Peyer's patch (tissue), 4 donors: Measurements from ENCODE around the gene HOXD13.

Experiments used
- CTCF ChIP-seq, 6 experiments: fragments of 450-650 bp in 4 of 6; fragments of 200-600 bp in 2 of 6; sonication (generic) in 1 of 6; IDR thresholded peaks; one replicate each; pipeline ENCODE4 v1.5.1; 2017 to 2019; ENCODE audit warnings: antibody characterized with exemption in 6 of 6, mild to moderate bottlenecking in 3 of 6, moderate library complexity in 1 of 6
- POLR2A ChIP-seq, 2 donors: fragments of 450-650 bp; IDR thresholded peaks; one replicate each; pipeline ENCODE4 v1.5.1; 2017; ENCODE audit warnings: antibody characterized with exemption in 2 of 2, mild to moderate bottlenecking in 2 of 2, moderate library complexity in 2 of 2

DNA sequence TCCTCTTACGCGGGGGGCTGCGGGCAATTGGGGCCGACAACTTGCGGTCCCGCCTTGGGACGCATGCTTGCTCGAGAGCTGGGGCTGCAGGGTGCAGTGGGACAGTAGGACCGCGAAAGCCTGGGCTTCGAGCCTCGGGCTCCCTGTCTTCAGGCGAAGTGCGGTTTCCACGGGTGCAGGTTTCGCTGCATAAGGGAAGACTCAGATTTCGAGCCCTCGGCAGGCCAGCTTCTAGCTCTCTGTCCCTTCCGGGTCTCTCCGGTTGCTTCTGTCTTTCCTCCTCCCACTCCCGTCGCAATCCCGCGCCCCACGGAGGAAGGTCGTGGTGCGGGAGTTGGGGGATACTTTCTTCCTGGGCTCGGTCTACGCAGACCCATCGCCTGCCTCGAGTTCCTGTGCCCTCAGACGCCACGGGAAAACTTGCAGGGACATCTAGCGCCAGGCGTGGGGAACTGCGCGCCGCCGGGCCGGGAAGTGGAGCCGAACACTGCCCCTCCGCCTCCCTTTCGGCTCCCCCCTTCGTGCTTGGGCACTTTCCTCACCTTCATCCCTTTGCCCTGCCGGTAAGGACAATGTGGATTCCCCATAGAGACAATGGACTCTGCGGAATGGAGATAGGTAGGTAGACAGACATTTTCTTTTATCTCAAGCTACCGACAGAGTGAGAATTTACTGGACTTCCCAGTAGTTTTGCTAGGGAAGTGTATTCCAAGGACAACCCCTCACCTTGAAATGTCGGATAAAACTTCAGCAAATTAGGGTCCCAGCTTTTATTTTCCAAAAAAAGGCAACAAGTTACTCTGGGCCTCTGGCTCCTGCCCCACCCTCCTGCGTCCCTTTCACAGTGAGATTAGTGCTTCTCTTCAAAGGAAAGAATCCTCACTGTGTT, 4.2 kb upstream of the HOXD13 start:
- no peak for TF ChIP-seq POLR2A (IDR thresholded peaks at IDR 0.05)
- TF ChIP-seq CTCF (IDR thresholded peaks at IDR 0.05) = peak in 4 of 6 experiments; percentile 51 to 64 (median 64)
